Measurements from ENCODE around the gene POLR3A.
A peak's percentile ranks its signal among the peaks of the same experiment; 100 is the strongest.

The POLR3A gene

GRCh38 chr10:77940225-77940624 is 89.1 kb downstream of the POLR3A start:
- no peak for DNase-seq

GRCh38 chr10:77939561-77940001 is 89.7 kb downstream of the POLR3A start:
- DNase-seq, result no peak

- DNase-seq, result no peak
These were observed 92.4 kb downstream of the POLR3A start for GRCh38 chr10:77936697-77937567.

GRCh38 chr10:77932016-77932715 is 97.1 kb downstream of the POLR3A start:
- DNase-seq, result no peak

GRCh38 chr10:77927402-77928246 is 101.7 kb downstream of the POLR3A start:
- no peak for DNase-seq

- DNase-seq, result peak; percentile 38
These were observed 102.5 kb downstream of the POLR3A start, which contains the start of gene DLG5 for GRCh38 chr10:77926566-77927401. DLG5 (minus strand) TSS chr10:77926755; CDS start chr10:77926520, 235 bp downstream.

- DNase-seq, result peak; percentile 45
These were observed 103.3 kb downstream of the POLR3A start for GRCh38 chr10:77925795-77926565.

GRCh38 chr10:77925410-77925794 is 103.9 kb downstream of the POLR3A start:
- no peak for DNase-seq

GRCh38 chr10:77922566-77923179 is 106.6 kb downstream of the POLR3A start:
- DNase-seq, result no peak

GRCh38 chr10:77922055-77922454 is 107.3 kb downstream of the POLR3A start:
- DNase-seq, result no peak

GRCh38 chr10:77921395-77921794 is 107.9 kb downstream of the POLR3A start:
- no peak for DNase-seq

- no peak for DNase-seq
These were observed 108.8 kb downstream of the POLR3A start for GRCh38 chr10:77920495-77920894.

GRCh38 chr10:77919713-77920108 is 109.6 kb downstream of the POLR3A start:
- no peak for DNase-seq
